Suprapubic skin (tissue), 4 donors: ENCODE results near the gene MEAK7.

Experiments
- EP300 ChIP-seq: sonication (generic); formaldehyde crosslinking; IDR thresholded peaks from one replicate; pipeline ENCODE4 v1.6.1; 2017; ENCODE audit warnings: antibody characterized with exemption
- POLR2A ChIP-seq, 2 donors: fragments of 450-650 bp; IDR thresholded peaks; one replicate each; pipeline ENCODE4 v1.6.1; 2017; ENCODE audit warnings: antibody characterized with exemption in 2 of 2, mild to moderate bottlenecking in 2 of 2, moderate library complexity in 2 of 2
- POLR2AphosphoS5 ChIP-seq, 3 donors: sonication (generic); formaldehyde crosslinking; IDR thresholded peaks; one replicate each; pipeline ENCODE4 v1.6.1; 2017; ENCODE audit warnings: antibody characterized with exemption in 3 of 3
- TF ChIP-seq, protein P1 (sequence below), 2 donors: fragments of 200-600 bp in 1 of 2; fragments of 450-650 bp in 1 of 2; sonication (generic) in 1 of 2; IDR thresholded peaks; one replicate each; pipeline ENCODE4 v1.5.1; 2016 to 2019; ENCODE audit warnings: antibody characterized with exemption in 2 of 2, mild to moderate bottlenecking in 1 of 2, moderate library complexity in 1 of 2

DNA sequence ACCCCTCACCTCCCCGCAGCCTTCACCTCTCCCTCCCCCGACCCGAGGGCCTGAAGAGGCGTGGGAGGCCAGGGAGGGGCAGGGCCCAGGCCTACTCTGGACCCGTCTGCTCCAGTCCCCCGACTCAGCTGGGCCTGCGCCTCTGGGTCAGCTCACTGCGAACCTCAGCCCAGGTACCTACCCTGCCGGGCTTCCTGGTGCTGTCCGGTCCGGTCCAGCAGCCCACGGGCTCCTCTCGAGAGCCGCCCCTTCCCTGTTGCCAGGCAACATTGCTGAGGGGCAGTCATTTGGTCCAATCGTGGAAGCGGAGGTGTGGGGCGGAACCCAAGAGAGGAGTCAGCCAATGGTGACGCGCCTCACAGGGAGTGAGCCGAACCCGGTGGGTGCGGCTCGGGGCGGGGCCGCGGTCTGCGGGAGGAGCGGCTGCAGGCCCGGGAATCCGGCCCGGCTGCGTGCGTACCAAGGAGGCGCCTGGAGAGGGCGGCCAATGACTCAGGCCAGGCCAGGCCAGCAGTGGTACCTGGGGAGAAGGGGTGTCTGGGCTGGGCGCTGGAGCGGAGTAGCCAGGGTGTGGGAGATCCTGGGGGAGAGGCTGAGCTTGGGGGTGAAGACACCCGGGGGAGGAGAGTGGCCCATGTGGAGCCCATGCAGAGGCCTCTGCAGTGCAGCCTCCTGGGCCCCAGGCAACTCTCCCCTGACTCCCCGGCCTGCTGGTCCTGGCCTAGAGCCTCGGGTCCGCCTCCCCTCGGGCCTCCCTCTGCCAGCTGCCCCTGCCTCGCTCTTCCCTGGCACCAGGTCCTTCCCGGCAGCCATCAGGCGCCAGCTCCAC is at the start of gene MEAK7:
- TF ChIP-seq POLR2A (IDR thresholded peaks at IDR 0.05) (peak in 1 of 2 donors; percentile 12), POLR2AphosphoS5 (IDR thresholded peaks at IDR 0.05) (peak in 1 of 3 donors; percentile 35), EP300 (no peak)
- TF ChIP-seq, protein P1, sequence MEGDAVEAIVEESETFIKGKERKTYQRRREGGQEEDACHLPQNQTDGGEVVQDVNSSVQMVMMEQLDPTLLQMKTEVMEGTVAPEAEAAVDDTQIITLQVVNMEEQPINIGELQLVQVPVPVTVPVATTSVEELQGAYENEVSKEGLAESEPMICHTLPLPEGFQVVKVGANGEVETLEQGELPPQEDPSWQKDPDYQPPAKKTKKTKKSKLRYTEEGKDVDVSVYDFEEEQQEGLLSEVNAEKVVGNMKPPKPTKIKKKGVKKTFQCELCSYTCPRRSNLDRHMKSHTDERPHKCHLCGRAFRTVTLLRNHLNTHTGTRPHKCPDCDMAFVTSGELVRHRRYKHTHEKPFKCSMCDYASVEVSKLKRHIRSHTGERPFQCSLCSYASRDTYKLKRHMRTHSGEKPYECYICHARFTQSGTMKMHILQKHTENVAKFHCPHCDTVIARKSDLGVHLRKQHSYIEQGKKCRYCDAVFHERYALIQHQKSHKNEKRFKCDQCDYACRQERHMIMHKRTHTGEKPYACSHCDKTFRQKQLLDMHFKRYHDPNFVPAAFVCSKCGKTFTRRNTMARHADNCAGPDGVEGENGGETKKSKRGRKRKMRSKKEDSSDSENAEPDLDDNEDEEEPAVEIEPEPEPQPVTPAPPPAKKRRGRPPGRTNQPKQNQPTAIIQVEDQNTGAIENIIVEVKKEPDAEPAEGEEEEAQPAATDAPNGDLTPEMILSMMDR (IDR thresholded peaks at IDR 0.05) = no peak
